Measurements from ENCODE around the gene DNASE1.
"Not testable (repeated sequence)": the region's sequence is repeated elsewhere in the genome, so short reads cannot be mapped to it uniquely, and the experiment has no call there.

The DNASE1 gene

GRCh38 chr16:3641801-3642396, 12.6 kb upstream of the DNASE1 start:
- no peak for DNase-seq (ENCODE audit: low spot score)

- no peak for DNase-seq (ENCODE audit: low spot score)
Measured at GRCh38 chr16:3642397-3643094, 11.9 kb upstream of the DNASE1 start.

- DNase-seq (ENCODE audit: low spot score): no peak
Measured at GRCh38 chr16:3643095-3643730, 11.3 kb upstream of the DNASE1 start.

- no peak for DNase-seq (ENCODE audit: low spot score)
Measured at GRCh38 chr16:3645108-3645503, 9.4 kb upstream of the DNASE1 start.

- DNase-seq (ENCODE audit: low spot score): no peak
Measured at GRCh38 chr16:3645504-3646347, 8.8 kb upstream of the DNASE1 start.

GRCh38 chr16:3646348-3646920, 8.1 kb upstream of the DNASE1 start:
- peak; percentile 90 for DNase-seq (ENCODE audit: low spot score)

- no peak for DNase-seq (ENCODE audit: low spot score)
Measured at GRCh38 chr16:3650631-3651265, 3.7 kb upstream of the DNASE1 start.

- DNase-seq (ENCODE audit: low spot score): no peak
Measured at GRCh38 chr16:3651461-3652372, 2.8 kb upstream of the DNASE1 start.

GRCh38 chr16:3652373-3653195, 1.9 kb upstream of the DNASE1 start:
- DNase-seq (ENCODE audit: low spot score): no peak

GRCh38 chr16:3655030-3655395, 522 bp downstream of the DNASE1 start:
- no peak for DNase-seq (ENCODE audit: low spot score)

GRCh38 chr16:3655396-3656159, 1.1 kb downstream of the DNASE1 start:
- DNase-seq (ENCODE audit: low spot score): no peak

GRCh38 chr16:3656160-3656490, 1.6 kb downstream of the DNASE1 start:
- not testable (repeated sequence) for DNase-seq (ENCODE audit: low spot score)

- DNase-seq (ENCODE audit: low spot score): no peak
Measured at GRCh38 chr16:3656491-3657468, 2.3 kb downstream of the DNASE1 start.

- DNase-seq (ENCODE audit: low spot score): no peak
Measured at GRCh38 chr16:3659251-3659650, 4.8 kb downstream of the DNASE1 start.

GRCh38 chr16:3661311-3661710, 6.8 kb downstream of the DNASE1 start:
- no peak for DNase-seq (ENCODE audit: low spot score)

- DNase-seq (ENCODE audit: low spot score): no peak
Measured at GRCh38 chr16:3661922-3662321, 7.4 kb downstream of the DNASE1 start.

GRCh38 chr16:3662601-3663000, 8.1 kb downstream of the DNASE1 start:
- DNase-seq (ENCODE audit: low spot score): no peak
